Measurements from ENCODE around the gene SCRG1.

GRCh38 chr4:173367946-173368345, 31.0 kb downstream of the SCRG1 start:
- TF ChIP-seq EP300 (IDR thresholded peaks at IDR 0.05): no peak
- TF ChIP-seq POLR2A (IDR thresholded peaks at IDR 0.05): no peak
- TF ChIP-seq CTCF (IDR thresholded peaks at IDR 0.05): no peak

Measured in upper lobe of left lung (tissue), 4 donors.